ENCODE measurements around the gene COPB2. TPM values are rescaled to one million over a fixed set of nuclear protein-coding genes. Genes with fewer than 3 reads are reported as not detected.
"Not testable (repeated sequence)": the region's sequence is repeated elsewhere in the genome, so short reads cannot be mapped to it uniquely, and the experiment has no call there.

COPB2 gene
- polyA plus RNA-seq, 3 donors from 2014 or later: 53.0 to 95.4 (median 89.4) TPM

DNA sequence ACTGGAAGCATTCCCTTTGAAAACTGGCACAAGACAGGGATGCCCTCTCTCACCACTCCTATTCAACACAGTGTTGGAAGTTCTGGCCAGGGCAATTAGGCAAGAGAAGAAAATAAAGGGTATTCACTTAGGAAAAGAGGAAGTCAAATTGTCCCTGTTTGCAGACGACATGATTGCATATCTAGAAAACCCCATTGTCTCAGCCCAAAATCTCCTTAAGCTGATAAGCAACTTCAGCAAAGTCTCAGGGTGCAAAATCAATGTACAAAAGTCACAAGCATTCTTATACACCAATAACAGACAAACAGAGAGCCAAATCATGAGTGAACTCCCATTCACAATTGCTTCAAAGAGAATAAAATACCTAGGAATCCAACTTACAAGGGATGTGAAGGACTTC lies 54.8 kb downstream of the COPB2 start:
- DNase-seq, H3K9me3 Mint-ChIP-seq, H3K36me3 Mint-ChIP-seq, H3K4me1 Mint-ChIP-seq, H3K27ac Mint-ChIP-seq, H3K4me3 Mint-ChIP-seq: not testable (repeated sequence)
- peaks cover 2 to 17% (median 12%) of the 10 kb centered on the region in 3 donors for H3K27me3 Mint-ChIP-seq (ENCODE audit: low read depth in 3 of 3)

DNA sequence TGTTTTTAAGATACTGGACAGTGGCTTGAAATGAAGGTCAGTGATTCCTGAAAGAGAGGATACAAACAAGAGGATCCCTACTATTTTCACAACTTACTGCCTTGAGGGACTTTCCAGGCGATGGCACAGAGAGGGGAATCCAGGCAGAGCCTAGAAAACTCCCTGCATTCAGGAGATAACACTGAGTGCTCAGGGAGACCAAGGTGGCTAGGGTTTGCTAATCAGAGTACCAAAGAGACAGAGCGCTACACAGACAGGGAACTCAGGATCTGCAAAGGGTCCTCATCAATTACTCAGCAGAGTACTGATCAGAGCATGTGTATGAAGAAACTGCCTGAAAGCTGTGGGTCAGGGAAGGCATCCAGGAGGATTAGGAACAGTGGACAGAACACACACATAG lies 57.4 kb downstream of the COPB2 start:
- H3K4me1 Mint-ChIP-seq: peaks cover 14 to 15% of the 10 kb centered on the region in 2 donors
- peaks cover 0 to 23% (median 6%) of the 10 kb centered on the region in 3 donors for H3K27me3 Mint-ChIP-seq (ENCODE audit: low read depth in 3 of 3)
- H3K36me3 Mint-ChIP-seq: no peaks in the 10 kb centered on the region

DNA sequence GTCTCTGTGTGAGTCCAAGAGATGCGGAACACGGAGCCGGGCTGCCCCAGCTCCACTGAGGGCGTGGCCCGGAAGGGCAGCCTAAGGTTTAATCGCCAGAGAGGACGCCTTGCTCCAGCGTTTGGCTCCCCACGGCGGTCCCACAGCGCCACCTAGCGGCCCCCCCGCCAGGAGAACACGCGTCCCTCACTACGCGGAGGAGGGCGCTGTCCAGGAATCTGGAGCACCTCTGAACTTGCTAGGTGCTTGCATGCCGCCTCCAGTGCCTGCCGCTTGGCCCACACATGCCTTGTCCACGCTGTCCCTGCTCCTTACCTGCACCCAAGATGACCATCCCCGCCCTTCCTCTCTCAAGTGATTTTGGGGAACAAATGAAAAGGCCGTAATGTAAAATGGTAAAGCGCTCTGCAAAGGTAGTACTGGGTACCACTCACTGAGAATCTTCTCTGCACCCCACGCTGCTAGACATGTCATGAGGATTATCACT lies 60.0 kb downstream of the COPB2 start:
- H3K9me3 Mint-ChIP-seq: peaks cover 0 to 2% (median 0%) of the 10 kb centered on the region in 6 donors
- peaks cover 14 to 15% of the 10 kb centered on the region in 2 donors for H3K4me1 Mint-ChIP-seq
- H3K4me3 Mint-ChIP-seq: peak overlapping the region; percentile 47 to 75 (median 71)
- H3K27me3 Mint-ChIP-seq (ENCODE audit: low read depth in 3 of 3): peaks cover 0 to 22% (median 9%) of the 10 kb centered on the region in 3 donors
- DNase-seq: peak; percentile 75 to 79 (median 77)
- H3K27ac Mint-ChIP-seq: no peak overlapping the region
- no peaks in the 10 kb centered on the region for H3K36me3 Mint-ChIP-seq

More for the DNA sequence above, 57.4 kb downstream of the COPB2 start:
- no peak for DNase-seq
- H3K4me3 Mint-ChIP-seq: no peak overlapping the region
- H3K9me3 Mint-ChIP-seq: peaks cover 0 to 2% (median 0%) of the 10 kb centered on the region in 6 donors
- no peak overlapping the region for H3K27ac Mint-ChIP-seq

DNA sequence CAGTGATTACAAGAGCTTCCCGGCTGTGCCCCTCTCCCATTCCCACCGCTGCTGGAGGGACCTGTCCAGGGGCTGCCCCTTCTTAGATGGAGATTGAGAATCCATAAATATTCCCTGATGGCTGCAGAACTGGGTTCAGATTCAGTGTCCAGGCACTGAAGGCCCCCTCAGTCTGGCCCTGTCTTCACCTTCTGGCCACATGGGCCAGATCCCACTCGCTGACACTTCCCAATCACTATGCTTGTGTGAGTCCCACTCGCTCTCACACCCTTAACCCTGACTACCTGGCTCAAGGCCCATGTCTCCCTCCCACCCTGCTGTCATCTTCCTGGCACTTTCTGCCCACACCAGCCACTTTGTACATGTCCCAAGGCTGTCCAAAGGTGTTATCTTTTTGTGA lies 61.1 kb downstream of the COPB2 start:
- peaks cover 0 to 20% (median 7%) of the 10 kb centered on the region in 3 donors for H3K27me3 Mint-ChIP-seq (ENCODE audit: low read depth in 3 of 3)
- H3K36me3 Mint-ChIP-seq: no peaks in the 10 kb centered on the region
- H3K27ac Mint-ChIP-seq: no peak overlapping the region
- no peak for DNase-seq
- no peak overlapping the region for H3K4me3 Mint-ChIP-seq
- no peaks in the 10 kb centered on the region for H3K9me3 Mint-ChIP-seq
- H3K4me1 Mint-ChIP-seq: peaks cover 14 to 15% of the 10 kb centered on the region in 2 donors

DNA sequence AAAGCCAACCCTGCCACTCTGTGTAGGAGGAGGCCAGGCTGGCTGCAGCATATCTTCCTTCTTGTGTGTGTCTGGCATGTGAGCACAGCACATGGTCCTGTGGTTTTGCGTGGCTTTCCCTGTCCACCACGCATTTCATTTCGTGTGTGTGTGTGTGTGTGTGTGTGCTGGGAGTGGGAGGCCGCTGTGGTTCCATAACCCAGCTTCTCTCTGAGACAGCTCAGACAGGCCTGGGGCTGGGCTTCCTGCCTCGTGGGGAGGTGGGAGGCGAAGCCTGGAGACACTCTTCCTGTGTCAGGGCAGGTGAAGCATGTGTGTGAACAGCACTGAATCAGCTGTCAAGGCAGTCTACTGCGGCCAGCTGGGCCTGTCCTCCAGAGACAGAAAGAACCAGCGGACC lies 61.6 kb downstream of the COPB2 start:
- no peak for DNase-seq
- H3K27me3 Mint-ChIP-seq (ENCODE audit: low read depth in 3 of 3): peaks cover 0 to 18% (median 4%) of the 10 kb centered on the region in 3 donors
- no peaks in the 10 kb centered on the region for H3K36me3 Mint-ChIP-seq
- no peak overlapping the region for H3K27ac Mint-ChIP-seq
- H3K4me1 Mint-ChIP-seq: peaks cover 14 to 15% of the 10 kb centered on the region in 2 donors
- H3K4me3 Mint-ChIP-seq: no peak overlapping the region
- no peaks in the 10 kb centered on the region for H3K9me3 Mint-ChIP-seq

DNA sequence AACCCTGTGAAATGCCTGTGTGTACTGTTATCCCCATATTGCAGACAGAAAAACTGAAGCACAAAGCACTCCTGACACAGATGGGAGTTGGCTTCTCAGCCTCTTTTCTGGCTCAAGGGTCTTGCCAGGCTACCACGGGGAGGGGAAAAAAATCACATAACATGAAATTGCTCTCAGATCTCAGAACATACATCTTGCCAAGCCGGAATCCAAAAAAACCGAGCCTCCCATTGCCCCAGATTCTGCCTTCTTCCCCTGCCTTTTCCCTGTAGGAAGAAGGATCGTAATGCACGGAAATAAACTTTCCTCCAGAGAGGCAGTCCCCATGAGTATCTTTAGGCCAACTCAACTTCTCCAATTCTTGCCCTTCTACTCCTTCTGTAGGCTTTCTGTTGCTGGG lies 62.2 kb downstream of the COPB2 start:
- Mint-ChIP-seq H3K27me3 (ENCODE audit: low read depth in 3 of 3) (peaks cover 0 to 18% (median 4%) of the 10 kb centered on the region in 3 donors), H3K4me3 (no peak overlapping the region), H3K9me3 (no peaks in the 10 kb centered on the region), H3K36me3 (no peaks in the 10 kb centered on the region), H3K27ac (no peak overlapping the region), H3K4me1 (peaks cover 14 to 15% of the 10 kb centered on the region in 2 donors)
- DNase-seq: no peak

DNA sequence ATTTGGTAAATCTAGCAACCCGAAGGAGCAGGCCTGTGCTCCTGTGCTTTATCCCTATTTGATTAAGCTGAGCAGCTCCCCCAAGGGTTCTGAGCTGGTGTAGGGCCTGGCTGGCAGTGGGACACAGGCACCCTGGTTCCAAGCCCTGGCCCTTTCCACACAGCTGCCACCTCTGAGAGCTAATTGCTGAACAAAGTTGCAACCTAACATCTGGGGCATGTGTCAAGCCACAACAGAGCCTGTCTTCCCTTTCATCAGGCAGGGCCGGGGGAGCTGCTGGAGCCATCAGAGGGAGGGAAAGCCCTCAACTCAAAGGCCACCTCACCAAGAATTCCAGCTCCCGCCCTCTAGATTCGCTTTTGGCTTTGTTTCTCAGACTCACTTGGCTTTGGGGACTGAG lies 62.7 kb downstream of the COPB2 start:
- H3K27me3 Mint-ChIP-seq (ENCODE audit: low read depth in 3 of 3): peaks cover 0 to 14% (median 4%) of the 10 kb centered on the region in 3 donors
- H3K27ac Mint-ChIP-seq: no peak overlapping the region
- DNase-seq: no peak
- H3K4me3 Mint-ChIP-seq: no peak overlapping the region
- peaks cover 14 to 15% of the 10 kb centered on the region in 2 donors for H3K4me1 Mint-ChIP-seq
- no peaks in the 10 kb centered on the region for H3K36me3 Mint-ChIP-seq
- no peaks in the 10 kb centered on the region for H3K9me3 Mint-ChIP-seq

DNA sequence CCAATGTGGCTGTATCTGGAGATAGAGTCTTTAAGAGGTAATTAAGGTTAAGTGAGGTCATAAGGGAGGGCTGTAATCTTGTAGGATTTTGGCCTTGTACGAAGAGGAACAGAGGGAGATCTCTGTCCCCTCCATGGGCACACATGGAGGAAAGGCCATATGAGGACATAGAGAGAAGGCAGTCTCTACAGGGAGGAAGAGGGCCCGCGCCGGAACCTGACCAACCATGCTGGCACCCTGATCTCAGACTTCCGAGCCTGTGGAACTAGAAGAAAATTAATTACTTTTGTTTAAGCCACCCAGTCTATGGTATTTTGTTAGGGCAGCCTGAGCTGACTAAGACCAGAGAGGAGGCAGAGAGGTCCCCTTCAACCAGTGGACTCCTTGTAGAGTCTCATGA lies 63.3 kb downstream of the COPB2 start:
- Mint-ChIP-seq H3K27ac (no peak overlapping the region), H3K36me3 (no peaks in the 10 kb centered on the region), H3K27me3 (ENCODE audit: low read depth in 3 of 3) (peaks cover 2 to 14% (median 4%) of the 10 kb centered on the region in 3 donors), H3K4me3 (no peak overlapping the region), H3K4me1 (peaks cover 14 to 15% of the 10 kb centered on the region in 2 donors), H3K9me3 (no peaks in the 10 kb centered on the region)
- DNase-seq: no peak

DNA sequence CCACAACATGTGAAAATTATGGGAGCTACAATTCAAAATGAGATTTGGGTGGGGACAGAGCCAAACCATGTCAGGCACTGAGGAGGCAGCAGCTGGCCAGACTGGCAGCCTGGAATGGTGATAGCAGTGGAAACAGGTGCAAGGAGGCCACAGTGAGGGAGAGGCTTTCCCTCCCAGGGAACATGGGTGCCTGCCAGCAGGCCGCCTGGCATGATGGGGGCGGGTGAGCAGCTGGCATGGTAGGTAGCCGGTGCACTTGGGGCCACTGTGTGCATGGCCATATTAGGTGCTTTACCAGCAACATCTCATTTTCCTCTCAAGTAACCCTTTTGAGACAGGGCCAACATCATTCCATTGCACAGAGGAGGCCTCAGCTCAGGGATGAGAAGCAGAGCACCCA lies 63.9 kb downstream of the COPB2 start:
- Mint-ChIP-seq H3K4me3 (no peak overlapping the region), H3K9me3 (no peaks in the 10 kb centered on the region), H3K36me3 (no peaks in the 10 kb centered on the region), H3K27me3 (ENCODE audit: low read depth in 3 of 3) (peaks cover 2 to 12% (median 4%) of the 10 kb centered on the region in 3 donors), H3K4me1 (peaks cover 14 to 15% of the 10 kb centered on the region in 2 donors), H3K27ac (no peak overlapping the region)
- DNase-seq: no peak

DNA sequence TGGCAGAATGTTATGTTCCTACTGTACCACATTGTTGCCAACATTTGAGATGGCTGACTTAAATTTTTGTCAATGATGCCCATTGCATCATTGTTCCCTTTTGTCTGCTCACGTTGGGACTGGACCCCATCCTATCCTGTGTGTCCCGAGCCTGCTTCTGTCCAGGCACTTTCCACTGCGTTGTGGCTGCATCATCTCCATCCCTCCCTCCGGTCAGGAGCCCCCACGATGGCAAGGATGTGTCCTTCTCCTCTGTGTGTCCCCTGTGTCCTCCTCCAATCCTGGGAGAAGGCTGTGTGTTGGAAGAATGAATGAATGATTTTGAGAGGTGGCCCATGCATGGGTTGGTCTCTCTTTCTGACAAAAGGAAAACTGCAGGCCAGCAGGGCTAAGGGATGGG lies 65.0 kb downstream of the COPB2 start:
- H3K4me1 Mint-ChIP-seq: peaks cover 9 to 11% of the 10 kb centered on the region in 2 donors
- DNase-seq: no peak
- peaks cover 2 to 10% (median 3%) of the 10 kb centered on the region in 3 donors for H3K27me3 Mint-ChIP-seq (ENCODE audit: low read depth in 3 of 3)
- no peaks in the 10 kb centered on the region for H3K36me3 Mint-ChIP-seq
- H3K27ac Mint-ChIP-seq: no peak overlapping the region
- no peaks in the 10 kb centered on the region for H3K9me3 Mint-ChIP-seq
- H3K4me3 Mint-ChIP-seq: no peak overlapping the region

DNA sequence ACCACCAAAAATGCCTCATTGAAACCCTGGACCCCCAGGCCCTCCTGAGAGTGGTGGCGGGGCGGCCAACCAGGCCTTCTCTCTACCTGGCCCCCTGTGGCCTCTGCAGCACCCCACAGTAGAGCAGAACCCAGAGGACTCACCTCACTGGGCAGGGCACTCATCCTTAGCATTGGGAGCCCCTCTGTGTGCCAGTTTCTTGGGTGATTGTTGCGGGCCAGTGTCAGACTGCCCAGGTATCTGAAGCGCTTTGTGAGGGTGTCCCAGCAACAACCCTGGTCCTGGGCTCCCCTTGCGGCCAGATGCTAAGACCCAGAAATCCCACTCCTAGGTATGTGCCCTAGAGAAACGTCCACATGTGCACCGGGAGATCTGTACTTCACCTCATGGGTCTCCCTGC lies 66.3 kb downstream of the COPB2 start:
- H3K4me1 Mint-ChIP-seq: peaks cover 0 to 2% of the 10 kb centered on the region in 2 donors
- H3K27ac Mint-ChIP-seq: no peak overlapping the region
- peaks cover 2 to 5% (median 5%) of the 10 kb centered on the region in 3 donors for H3K27me3 Mint-ChIP-seq (ENCODE audit: low read depth in 3 of 3)
- no peaks in the 10 kb centered on the region for H3K9me3 Mint-ChIP-seq
- no peaks in the 10 kb centered on the region for H3K36me3 Mint-ChIP-seq
- no peak overlapping the region for H3K4me3 Mint-ChIP-seq
- DNase-seq: no peak

DNA sequence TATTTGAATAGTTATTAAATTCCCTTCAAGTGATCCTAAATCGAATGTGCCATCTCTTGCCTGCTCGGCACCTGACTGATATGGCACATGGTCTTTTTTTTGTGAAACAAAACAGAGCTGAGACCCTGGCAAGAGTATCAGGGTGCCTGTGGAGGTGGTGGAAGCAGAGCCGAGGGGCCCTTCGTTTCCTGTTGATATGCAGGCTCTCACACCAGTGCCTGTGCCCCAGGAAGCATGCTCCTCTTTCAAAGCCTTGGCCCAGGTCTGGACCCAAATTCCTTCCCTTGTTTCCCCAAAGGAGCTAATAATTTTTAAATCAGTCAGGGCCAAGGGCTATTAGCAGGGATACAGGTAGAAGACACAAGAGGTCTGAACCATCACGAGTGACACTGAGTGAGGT lies 67.1 kb downstream of the COPB2 start:
- H3K4me1 Mint-ChIP-seq: no peaks in the 10 kb centered on the region
- no peaks in the 10 kb centered on the region for H3K9me3 Mint-ChIP-seq
- peaks cover 2 to 5% (median 5%) of the 10 kb centered on the region in 3 donors for H3K27me3 Mint-ChIP-seq (ENCODE audit: low read depth in 3 of 3)
- H3K36me3 Mint-ChIP-seq: no peaks in the 10 kb centered on the region
- H3K4me3 Mint-ChIP-seq: no peak overlapping the region
- H3K27ac Mint-ChIP-seq: no peak overlapping the region
- DNase-seq: no peak

DNA sequence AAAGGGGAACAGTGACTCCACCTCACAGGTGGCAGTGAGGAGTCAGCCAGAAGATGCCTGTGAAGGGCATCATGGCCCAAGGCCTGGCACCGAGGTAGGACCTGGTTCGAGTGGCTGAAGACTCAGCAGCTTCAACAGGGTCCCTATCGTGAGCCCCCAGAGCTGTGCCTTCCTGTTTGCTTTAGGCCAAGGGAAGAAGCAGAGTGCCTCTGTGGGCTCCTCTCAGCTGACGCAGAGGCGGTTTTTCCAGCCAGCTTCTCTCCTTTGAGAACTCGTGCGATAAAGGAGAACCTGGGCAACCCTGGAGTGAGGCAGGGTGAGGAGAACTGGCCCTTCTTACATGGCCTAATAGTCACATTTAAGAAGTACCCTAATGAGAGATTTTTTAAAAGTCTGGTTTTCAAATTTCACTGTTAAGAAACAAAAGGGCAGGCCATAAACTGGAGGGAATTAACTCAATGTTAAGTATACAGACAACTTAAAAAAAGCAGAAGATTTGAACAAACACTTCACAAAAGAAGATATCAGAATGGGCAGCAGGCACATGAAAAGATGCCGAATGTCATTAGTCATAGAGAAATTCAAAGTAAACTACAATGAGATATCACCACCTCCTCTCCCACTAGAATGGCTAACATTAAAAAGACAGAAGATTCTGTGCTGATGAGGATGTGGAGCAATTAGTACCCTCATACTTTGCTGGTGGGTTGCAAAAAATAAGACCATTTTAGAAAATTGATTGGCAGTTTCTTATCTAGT lies 68.7 kb downstream of the COPB2 start:
- Mint-ChIP-seq H3K36me3 (no peaks in the 10 kb centered on the region), H3K27ac (no peak overlapping the region), H3K4me1 (no peaks in the 10 kb centered on the region), H3K9me3 (no peaks in the 10 kb centered on the region), H3K4me3 (no peak overlapping the region), H3K27me3 (ENCODE audit: low read depth in 3 of 3) (peaks cover 2 to 8% (median 5%) of the 10 kb centered on the region in 3 donors)
- no peak for DNase-seq

DNA sequence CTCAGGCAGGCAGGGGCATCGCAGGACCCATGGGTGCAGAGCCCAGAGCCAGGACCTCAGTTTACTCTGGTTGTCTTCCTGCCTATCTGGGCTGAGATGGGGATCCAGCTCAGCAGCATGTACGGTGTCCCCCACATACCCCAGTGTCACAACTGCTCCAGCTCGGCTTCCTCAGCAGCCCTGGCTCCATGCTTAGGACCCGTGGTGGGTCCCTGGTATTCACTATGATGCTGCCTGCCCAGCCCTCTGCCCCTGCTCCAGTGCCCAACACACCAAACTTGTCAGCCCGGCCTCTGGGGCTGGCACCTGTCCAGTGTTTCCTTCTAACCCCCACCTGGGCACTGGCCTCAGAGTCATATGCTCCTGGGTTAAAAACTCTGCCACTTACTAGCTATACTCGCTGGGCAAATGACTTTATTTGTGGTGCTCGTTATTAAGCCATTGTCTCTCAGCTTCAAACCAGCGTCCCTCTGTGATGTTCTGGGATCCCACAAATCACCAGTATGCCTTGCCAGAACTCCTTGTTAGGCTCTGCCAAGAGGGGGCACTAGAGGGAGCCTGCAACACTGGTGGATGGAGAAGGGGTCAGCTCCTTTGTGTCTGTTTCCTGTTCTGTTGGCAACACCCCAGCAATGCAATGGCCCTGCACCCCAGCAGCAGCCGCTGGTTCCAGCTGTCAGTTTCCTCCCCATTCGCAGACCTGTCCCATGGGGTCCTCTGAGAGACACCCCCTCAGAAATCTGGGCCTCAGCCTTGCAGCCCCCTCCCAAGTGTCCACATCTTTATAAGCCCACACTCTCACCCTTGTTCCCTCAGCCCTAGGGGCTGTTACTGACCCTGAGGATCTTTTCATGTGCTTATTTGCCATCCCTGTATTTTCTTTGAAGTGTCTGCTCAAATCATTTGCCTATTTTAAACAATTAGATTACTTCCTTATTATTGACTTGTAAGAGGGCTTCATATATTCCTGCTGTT lies 69.7 kb downstream of the COPB2 start:
- no peak for DNase-seq
- Mint-ChIP-seq H3K36me3 (no peaks in the 10 kb centered on the region), H3K27me3 (ENCODE audit: low read depth in 3 of 3) (peaks cover 3 to 12% (median 5%) of the 10 kb centered on the region in 3 donors), H3K9me3 (no peaks in the 10 kb centered on the region), H3K4me1 (no peaks in the 10 kb centered on the region), H3K4me3 (no peak overlapping the region), H3K27ac (no peak overlapping the region)

Data from immature natural killer cell (primary cell).